SHP77 (cell line): Measurements from ENCODE around the gene SLC35F6.

Experiments used
- DNase-seq, 2 experiments: peaks; one replicate each; lab custom pipeline; 2025; lab: John Stamatoyannopoulos, UW

The SLC35F6 gene

GRCh38 chr2:26822877-26823276 is 58.8 kb downstream of the SLC35F6 start:
- no peak for DNase-seq
